ENCODE data around the gene GRIK5. TPM values are rescaled to one million over a fixed set of nuclear protein-coding genes. Genes with fewer than 3 reads are reported as not detected.

The GRIK5 gene
- total RNA-seq, 1 donor = 0.18 TPM

DNA sequence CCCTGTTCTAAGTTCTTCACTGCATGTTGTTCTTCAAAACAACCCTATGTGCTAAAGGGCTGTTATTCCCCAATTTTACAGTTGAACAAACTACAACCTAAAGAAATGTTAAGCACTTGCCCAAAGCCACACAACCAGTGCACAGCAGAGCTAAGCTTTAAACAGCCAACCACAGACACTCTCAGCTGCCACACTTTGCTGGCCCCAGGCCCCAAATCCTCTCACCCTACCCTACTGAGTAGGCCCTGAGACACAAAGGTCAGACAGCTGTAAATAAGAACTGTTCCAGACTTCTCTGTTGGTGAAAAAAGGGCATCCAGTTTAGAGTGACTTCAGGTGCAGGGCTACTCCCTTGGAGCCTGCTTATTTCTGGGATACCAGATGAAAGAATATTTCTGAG lies 30.0 kb downstream of the GRIK5 start:
- no peak for DNase-seq (ENCODE audit: low read depth)
- H3K4me3 ChIP-seq (ENCODE audit: low read depth, low read length) = no peak overlapping the region
- no peak for TF ChIP-seq CTCF (IDR thresholded peaks at IDR 0.05; ENCODE audit: insufficient read depth, low read length)

GRCh38 chr19:42038666-42039065 lies 31.3 kb downstream of the GRIK5 start:
- no peak for DNase-seq (ENCODE audit: low read depth)
- TF ChIP-seq CTCF (IDR thresholded peaks at IDR 0.05; ENCODE audit: insufficient read depth, low read length) = no peak

DNA sequence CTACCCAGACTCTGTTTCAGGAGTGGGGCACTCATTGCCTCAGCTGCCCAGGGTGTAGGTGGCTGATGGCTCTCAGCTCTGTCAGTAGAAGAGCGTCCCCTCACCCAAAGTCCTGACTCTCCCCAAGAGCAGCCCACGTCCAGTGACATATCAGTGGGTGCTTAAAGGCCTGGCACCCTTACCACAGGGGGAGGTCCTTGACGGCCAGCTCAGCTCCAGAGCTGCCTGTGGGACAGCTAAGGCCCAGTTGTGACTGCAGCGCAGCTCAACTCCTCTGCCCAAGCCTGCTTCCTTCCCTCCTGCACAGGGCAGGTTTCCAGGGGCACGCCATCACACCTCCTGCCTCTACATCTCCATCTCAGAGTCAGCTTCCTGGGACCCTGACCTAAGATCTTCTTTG lies 32.4 kb downstream of the GRIK5 start:
- H3K4me3 ChIP-seq (ENCODE audit: low read depth, low read length) = no peak overlapping the region
- TF ChIP-seq CTCF (IDR thresholded peaks at IDR 0.05; ENCODE audit: insufficient read depth, low read length) = no peak
- DNase-seq (ENCODE audit: low read depth) = no peak

More at GRCh38 chr19:42038666-42039065, 31.3 kb downstream of the GRIK5 start:
- H3K4me3 ChIP-seq (ENCODE audit: low read depth, low read length) = no peak overlapping the region

- H3K4me3 ChIP-seq (ENCODE audit: low read depth, low read length) = peak overlapping the region; percentile 22
- peak; percentile 91 for TF ChIP-seq CTCF (IDR thresholded peaks at IDR 0.05; ENCODE audit: insufficient read depth, low read length)
Measured at GRCh38 chr19:42034640-42035391, 35.2 kb downstream of the GRIK5 start.

GRCh38 chr19:42033413-42033812 lies 36.6 kb downstream of the GRIK5 start:
- no peak overlapping the region for H3K4me3 ChIP-seq (ENCODE audit: low read depth, low read length)
- DNase-seq (ENCODE audit: low read depth) = no peak
- TF ChIP-seq CTCF (IDR thresholded peaks at IDR 0.05; ENCODE audit: insufficient read depth, low read length) = no peak

More at GRCh38 chr19:42034640-42035391, 35.2 kb downstream of the GRIK5 start:
- peak; percentile 69 for DNase-seq (ENCODE audit: low read depth)

GRCh38 chr19:42032431-42032830 lies 37.6 kb downstream of the GRIK5 start:
- DNase-seq (ENCODE audit: low read depth) = peak; percentile 5
- no peak for TF ChIP-seq CTCF (IDR thresholded peaks at IDR 0.05; ENCODE audit: insufficient read depth, low read length)
- H3K4me3 ChIP-seq (ENCODE audit: low read depth, low read length) = no peak overlapping the region
